SKM-1 (cell line): ENCODE results near the gene SLC7A7.
"Not testable (repeated sequence)": the region's sequence is repeated elsewhere in the genome, so short reads cannot be mapped to it uniquely, and the experiment has no call there.

Experiments
- DNase-seq: peaks from one replicate; lab custom pipeline; 2025; ENCODE audit not compliant: unreplicated experiment; lab: John Stamatoyannopoulos, UW

The SLC7A7 gene

GRCh38 chr14:22814941-22815713, at the start of gene SLC7A7:
TSS of gene SLC7A7 (minus strand) at chr14:22815435. CDS start at chr14:22813398, 2,037 bp downstream.
- DNase-seq = peak; percentile 8

DNA sequence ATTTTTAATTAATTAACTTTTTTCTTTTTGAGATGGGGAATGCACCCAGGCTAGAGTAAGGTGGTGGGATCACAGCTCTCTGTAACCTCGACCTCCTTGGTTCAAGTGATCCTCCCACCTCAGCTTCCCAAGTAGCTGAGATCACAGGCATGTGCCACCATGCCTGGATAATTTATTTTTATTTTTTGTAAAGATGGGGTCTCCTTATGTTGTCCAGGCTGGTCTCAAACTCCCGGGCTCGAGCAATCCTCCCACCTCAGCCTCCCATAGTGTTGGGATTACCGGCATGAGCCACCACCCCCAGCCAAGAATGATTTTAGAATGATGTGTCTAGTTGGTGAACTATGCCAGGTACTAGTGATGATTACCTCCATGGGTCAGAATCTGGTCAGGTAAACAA, 49.7 kb upstream of the SLC7A7 start:
- no peak for DNase-seq

DNA sequence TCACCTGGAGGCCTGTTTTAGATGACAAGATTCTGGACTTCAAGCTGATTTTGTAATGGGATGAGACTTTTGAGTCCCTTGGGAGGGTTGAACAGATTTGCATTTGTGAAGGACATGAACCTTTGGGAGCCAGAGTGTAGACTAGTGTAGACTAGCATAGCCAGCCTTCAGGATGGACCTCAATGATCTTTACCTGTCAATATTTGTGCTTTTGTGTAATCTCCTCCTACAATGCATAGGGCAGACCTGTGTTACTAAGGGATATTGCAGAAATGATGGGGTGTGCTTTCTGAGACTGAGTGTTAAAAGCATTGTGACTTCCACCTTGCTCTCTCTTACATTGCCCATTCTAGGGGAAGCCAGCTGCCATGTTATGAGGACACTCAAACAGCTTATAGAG, 46.4 kb upstream of the SLC7A7 start:
- no peak for DNase-seq

GRCh38 chr14:22860377-22860776, 45.1 kb upstream of the SLC7A7 start:
- not testable (repeated sequence) for DNase-seq

DNA sequence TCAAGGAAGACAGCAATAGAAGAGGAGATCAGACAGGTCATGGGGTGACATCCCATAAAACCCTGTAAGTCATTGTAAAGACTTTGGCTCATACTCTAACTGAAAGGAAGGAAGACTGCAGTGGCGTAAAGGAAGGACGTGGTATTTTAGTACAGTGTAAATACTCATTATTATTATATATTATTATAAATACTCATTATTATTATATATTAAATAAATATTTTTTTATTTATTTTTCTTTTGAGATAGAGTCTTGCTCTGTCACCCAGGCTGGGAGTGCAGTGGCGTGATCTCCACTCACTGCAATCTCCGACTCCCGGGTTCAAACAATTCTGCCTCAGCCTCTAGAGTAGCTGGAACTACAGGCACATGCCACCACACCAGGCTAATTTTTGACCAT, 41.2 kb upstream of the SLC7A7 start:
- DNase-seq = no peak

GRCh38 chr14:22854963-22855724, 39.9 kb upstream of the SLC7A7 start:
- no peak for DNase-seq

GRCh38 chr14:22854296-22854695, 39.1 kb upstream of the SLC7A7 start:
- not testable (repeated sequence) for DNase-seq

DNA sequence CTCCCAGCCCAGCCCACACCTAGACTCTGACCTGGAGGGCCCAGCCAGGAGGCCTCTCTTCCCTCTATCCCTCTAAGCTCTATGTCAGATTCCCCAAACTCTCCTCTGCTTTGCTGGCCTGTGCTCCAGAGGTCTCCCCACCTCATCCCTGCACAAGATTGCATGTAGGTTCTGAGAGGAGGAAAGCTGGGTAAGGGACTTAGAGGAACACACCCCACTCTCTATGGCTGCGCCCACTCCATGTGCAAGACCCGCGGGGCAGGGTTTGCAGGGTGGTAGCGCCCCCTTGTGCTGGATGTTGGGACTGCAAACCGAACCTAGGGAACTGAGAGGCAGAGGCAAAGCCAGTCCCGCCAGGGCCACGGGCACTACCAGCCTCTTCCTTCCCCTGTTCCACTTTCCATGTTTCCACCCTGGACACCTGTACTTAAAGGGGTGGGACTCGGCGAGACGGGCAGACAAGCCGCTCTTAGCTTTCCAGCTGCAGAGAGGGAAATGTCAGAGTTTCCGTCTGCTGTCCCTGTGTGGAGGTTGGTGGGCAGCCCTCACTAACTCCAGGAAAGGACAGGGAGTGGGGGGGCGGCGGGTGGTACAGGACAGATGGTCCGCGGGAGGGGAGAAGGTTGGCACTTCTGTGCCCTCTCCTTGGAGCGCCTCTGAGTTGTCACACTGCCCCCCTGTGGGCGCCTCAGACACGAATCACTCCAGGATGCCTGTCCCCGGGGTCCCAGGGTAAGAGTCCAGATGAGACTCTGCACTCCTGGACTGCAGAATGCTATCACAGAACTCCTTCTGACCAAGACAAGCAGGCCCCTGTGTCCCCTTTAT, 37.9 kb upstream of the SLC7A7 start:
- no peak for DNase-seq

GRCh38 chr14:22852599-22852939, 37.3 kb upstream of the SLC7A7 start:
- no peak for DNase-seq

GRCh38 chr14:22852178-22852577, 36.9 kb upstream of the SLC7A7 start:
- not testable (repeated sequence) for DNase-seq

- peak; percentile 63 for DNase-seq
These were observed 35.9 kb upstream of the SLC7A7 start for GRCh38 chr14:22850944-22851764.

GRCh38 chr14:22849212-22849819, 34.1 kb upstream of the SLC7A7 start:
- DNase-seq = no peak

- DNase-seq = no peak
These were observed 33.3 kb upstream of the SLC7A7 start for GRCh38 chr14:22848351-22849164.

GRCh38 chr14:22847661-22848341, 32.6 kb upstream of the SLC7A7 start:
- no peak for DNase-seq

- DNase-seq = no peak
These were observed 31.6 kb upstream of the SLC7A7 start for GRCh38 chr14:22846811-22847307.

- no peak for DNase-seq
These were observed 30.8 kb upstream of the SLC7A7 start for GRCh38 chr14:22845821-22846625.

GRCh38 chr14:22845103-22845394, 29.8 kb upstream of the SLC7A7 start:
- no peak for DNase-seq
